Measurements from ENCODE around the gene THSD4. TPM values are rescaled to one million over a fixed set of nuclear protein-coding genes. Genes with fewer than 3 reads are reported as not detected.

Gene THSD4
- total RNA-seq, 1 donor from 2014 or later, result 2.5 TPM

GRCh38 chr15:71237456-71238188, 122.4 kb downstream of the THSD4 start:
- FAIRE-seq, result peak; percentile 95
- no peaks in the 10 kb centered on the region for H3K27me3 Mint-ChIP-seq (ENCODE audit: low read depth, unreplicated experiment)

GRCh38 chr15:71238926-71239325, 123.7 kb downstream of the THSD4 start:
- Histone ChIP-seq H3K9me3 (ENCODE audit: insufficient read depth, low read depth, low read length) (no peaks in the 10 kb centered on the region), H3K79me2 (ENCODE audit: insufficient read depth, low read length) (no peaks in the 10 kb centered on the region), H3K4me2 (ENCODE audit: low read length) (no peak overlapping the region), H3K27me3 (ENCODE audit: insufficient read depth, low read length) (no peaks in the 10 kb centered on the region), H3K9ac (ENCODE audit: low read length) (no peak overlapping the region), H4K20me1 (ENCODE audit: insufficient read depth, low read length) (no peaks in the 10 kb centered on the region), H3K36me3 (ENCODE audit: insufficient read depth, low read length) (no peaks in the 10 kb centered on the region), H3K4me1 (ENCODE audit: insufficient read depth, low read length) (peaks cover 4% of the 10 kb centered on the region), H3K4me3 (ENCODE audit: insufficient read depth, low read depth, low read length) (no peak overlapping the region), H3K27ac (ENCODE audit: low read depth, low read length) (no peak overlapping the region), H2AFZ (ENCODE audit: low read depth, low read length) (no peak overlapping the region)
- Mint-ChIP-seq H3K36me3 (ENCODE audit: low read depth, unreplicated experiment) (no peaks in the 10 kb centered on the region), H3K27me3 (ENCODE audit: low read depth, unreplicated experiment) (no peaks in the 10 kb centered on the region), H3K9me3 (ENCODE audit: unreplicated experiment) (no peaks in the 10 kb centered on the region), H3K27ac (ENCODE audit: unreplicated experiment) (no peak overlapping the region), H3K4me3 (ENCODE audit: unreplicated experiment) (no peak overlapping the region), H3K4me1 (ENCODE audit: low read depth, unreplicated experiment) (peaks cover 2% of the 10 kb centered on the region)
- no peak for DNase-seq (ENCODE audit: low read depth)
- no peak for FAIRE-seq
- no peak for TF ChIP-seq CTCF (IDR thresholded peaks at IDR 0.05; ENCODE audit: insufficient read depth, low read depth, low read length)
- no peak for TF ChIP-seq EZH2 (IDR thresholded peaks at IDR 0.05; ENCODE audit: insufficient read depth, low read length)

More at GRCh38 chr15:71237456-71238188, 122.4 kb downstream of the THSD4 start:
- Histone ChIP-seq H3K79me2 (ENCODE audit: insufficient read depth, low read length) (no peaks in the 10 kb centered on the region), H3K9me3 (ENCODE audit: insufficient read depth, low read depth, low read length) (no peaks in the 10 kb centered on the region), H3K27me3 (ENCODE audit: insufficient read depth, low read length) (no peaks in the 10 kb centered on the region), H3K4me1 (ENCODE audit: insufficient read depth, low read length) (peaks cover 4% of the 10 kb centered on the region), H2AFZ (ENCODE audit: low read depth, low read length) (peak overlapping the region; percentile 12), H3K4me3 (ENCODE audit: insufficient read depth, low read depth, low read length) (no peak overlapping the region), H3K4me2 (ENCODE audit: low read length) (peak overlapping the region; percentile 19), H3K36me3 (ENCODE audit: insufficient read depth, low read length) (no peaks in the 10 kb centered on the region), H3K27ac (ENCODE audit: low read depth, low read length) (peak overlapping the region; percentile 49), H4K20me1 (ENCODE audit: insufficient read depth, low read length) (no peaks in the 10 kb centered on the region), H3K9ac (ENCODE audit: low read length) (no peak overlapping the region)
- no peak for TF ChIP-seq CTCF (IDR thresholded peaks at IDR 0.05; ENCODE audit: insufficient read depth, low read depth, low read length)
- no peak for TF ChIP-seq EZH2 (IDR thresholded peaks at IDR 0.05; ENCODE audit: insufficient read depth, low read length)
- Mint-ChIP-seq H3K27ac (ENCODE audit: unreplicated experiment) (no peak overlapping the region), H3K36me3 (ENCODE audit: low read depth, unreplicated experiment) (no peaks in the 10 kb centered on the region), H3K4me1 (ENCODE audit: low read depth, unreplicated experiment) (peaks cover 2% of the 10 kb centered on the region), H3K9me3 (ENCODE audit: unreplicated experiment) (no peaks in the 10 kb centered on the region), H3K4me3 (ENCODE audit: unreplicated experiment) (no peak overlapping the region)
- peak; percentile 95 for DNase-seq (ENCODE audit: low read depth)
